Stimulated activated CD4-positive, alpha-beta T cell treated with anti-CD3 and anti-CD28 coated beads, TNF-alpha, amount 100 ng/mL, for 24 hours (primary cell): ENCODE results near the gene XAF1.
A peak's percentile ranks its signal among the peaks of the same experiment; 100 is the strongest.
"Not testable (repeated sequence)": the region's sequence is repeated elsewhere in the genome, so short reads cannot be mapped to it uniquely, and the experiment has no call there.

Experiments
- DNase-seq, 3 experiments: peaks; one replicate each; pipeline ENCODE4 v3.0.0-alpha.2; 2020; ENCODE audit warnings: low read depth in 3 of 3

Gene XAF1, protein sequence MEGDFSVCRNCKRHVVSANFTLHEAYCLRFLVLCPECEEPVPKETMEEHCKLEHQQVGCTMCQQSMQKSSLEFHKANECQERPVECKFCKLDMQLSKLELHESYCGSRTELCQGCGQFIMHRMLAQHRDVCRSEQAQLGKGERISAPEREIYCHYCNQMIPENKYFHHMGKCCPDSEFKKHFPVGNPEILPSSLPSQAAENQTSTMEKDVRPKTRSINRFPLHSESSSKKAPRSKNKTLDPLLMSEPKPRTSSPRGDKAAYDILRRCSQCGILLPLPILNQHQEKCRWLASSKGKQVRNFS

DNA sequence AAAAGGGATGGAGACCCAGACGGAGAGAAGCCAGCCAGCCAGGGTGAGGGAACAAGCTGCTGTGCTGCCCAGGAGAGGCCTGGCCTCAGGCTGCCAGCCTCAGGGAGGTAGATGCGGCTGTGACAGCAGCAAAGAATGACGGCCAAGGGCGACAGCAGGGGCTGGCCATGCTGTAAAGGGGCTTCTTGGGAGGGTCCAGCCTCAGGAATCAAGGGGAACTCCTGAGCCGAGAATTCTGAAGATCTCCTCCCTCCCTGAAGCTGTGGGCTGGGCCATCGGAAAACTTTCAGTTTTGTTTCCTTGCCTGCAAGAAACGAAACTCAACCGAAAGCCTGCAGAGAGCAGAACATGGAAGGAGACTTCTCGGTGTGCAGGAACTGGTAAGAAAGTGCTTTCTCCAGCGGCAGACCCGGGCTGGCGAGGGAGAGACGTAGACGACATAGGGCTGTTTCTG is at the start of gene XAF1:
TSS of gene XAF1 (plus strand) at position 316 of the 454 bp plus-strand sequence. CDS start at position 349, 33 bp downstream.
- DNase-seq, result peak in 1 of 3 experiments; percentile 25

GRCh38 chr17:6706499-6706898 is 49.3 kb upstream of the XAF1 start:
- no peak for DNase-seq

GRCh38 chr17:6706996-6707395 is 48.9 kb upstream of the XAF1 start:
- DNase-seq, result no peak

DNA sequence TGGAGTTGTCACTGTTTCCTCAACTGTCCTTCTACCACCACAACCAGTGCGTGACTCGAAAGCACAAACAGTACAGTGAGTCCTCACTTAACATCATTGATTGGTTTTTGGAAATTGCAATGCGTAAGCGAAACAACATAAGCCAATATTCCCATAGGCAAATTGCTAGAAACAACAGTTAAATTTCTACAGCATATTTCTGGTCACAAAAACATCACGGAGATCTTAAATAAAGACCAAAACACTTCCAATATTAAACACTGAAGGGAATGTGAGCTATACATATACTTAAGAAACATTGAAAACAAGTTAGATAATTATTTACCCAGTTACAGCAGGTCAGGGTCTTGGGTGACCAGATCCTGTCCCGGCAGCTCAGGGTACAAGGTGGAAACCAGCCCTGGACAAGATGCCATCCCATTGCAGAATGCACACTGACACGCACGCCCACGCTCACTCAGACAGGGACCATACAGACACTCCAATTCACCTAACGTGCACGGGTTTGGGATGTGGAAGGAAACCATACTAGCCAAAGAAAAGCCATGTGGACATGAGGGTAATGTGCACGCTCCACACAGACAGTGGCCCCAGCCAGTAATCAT is 47.4 kb upstream of the XAF1 start:
- no peak for DNase-seq

GRCh38 chr17:6710317-6710716 is 45.5 kb upstream of the XAF1 start:
- DNase-seq, result no peak

- no peak for DNase-seq
These were observed 44.7 kb upstream of the XAF1 start for GRCh38 chr17:6711081-6711674.

DNA sequence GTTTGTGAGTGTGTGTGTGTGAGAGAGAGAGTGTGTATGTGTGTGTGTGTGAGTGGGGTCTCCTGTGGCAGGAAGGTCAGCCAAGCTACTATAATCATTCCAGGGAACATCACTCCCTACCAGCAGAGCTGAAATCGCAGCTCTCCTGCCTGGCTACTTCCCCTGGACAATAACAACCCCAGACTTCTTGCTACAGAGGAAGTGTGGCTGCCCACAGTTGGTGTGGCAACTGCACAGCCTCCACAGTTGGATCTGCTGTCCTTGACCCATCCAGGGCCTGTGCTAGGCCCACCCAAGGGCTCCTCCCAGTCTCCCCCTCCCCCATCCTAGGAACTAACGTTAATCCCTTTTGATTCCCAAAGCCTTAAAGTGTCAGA is 44.2 kb upstream of the XAF1 start:
- DNase-seq, result no peak

- DNase-seq, result no peak
These were observed 43.6 kb upstream of the XAF1 start for GRCh38 chr17:6712058-6712853.

- no peak for DNase-seq
These were observed 43.1 kb upstream of the XAF1 start for GRCh38 chr17:6712854-6713129.

- peak in 1 of 3 experiments; percentile 22 for DNase-seq
These were observed 42.5 kb upstream of the XAF1 start, which contains the start of gene SLC13A5 for GRCh38 chr17:6713130-6713917. SLC13A5 (minus strand) TSS chr17:6713369; CDS start chr17:6713333, 36 bp downstream.

DNA sequence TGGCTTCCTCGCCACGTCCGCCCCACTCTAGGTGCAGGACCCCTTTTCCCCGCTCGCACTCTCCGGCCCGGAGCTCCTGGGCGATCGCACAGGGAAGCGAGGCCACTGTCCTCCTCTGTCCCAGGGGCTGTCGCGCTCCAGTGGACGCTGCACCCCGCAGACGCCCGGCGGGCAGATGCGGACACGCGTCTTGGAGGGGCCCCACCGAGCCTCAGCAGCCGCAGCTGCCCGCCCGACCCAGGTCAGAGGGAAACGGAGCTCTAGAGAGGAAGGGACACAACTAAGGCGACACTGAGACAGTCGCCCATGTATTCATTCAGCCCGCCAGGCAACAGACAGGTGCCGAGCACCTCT is 42.0 kb upstream of the XAF1 start:
- no peak for DNase-seq

DNA sequence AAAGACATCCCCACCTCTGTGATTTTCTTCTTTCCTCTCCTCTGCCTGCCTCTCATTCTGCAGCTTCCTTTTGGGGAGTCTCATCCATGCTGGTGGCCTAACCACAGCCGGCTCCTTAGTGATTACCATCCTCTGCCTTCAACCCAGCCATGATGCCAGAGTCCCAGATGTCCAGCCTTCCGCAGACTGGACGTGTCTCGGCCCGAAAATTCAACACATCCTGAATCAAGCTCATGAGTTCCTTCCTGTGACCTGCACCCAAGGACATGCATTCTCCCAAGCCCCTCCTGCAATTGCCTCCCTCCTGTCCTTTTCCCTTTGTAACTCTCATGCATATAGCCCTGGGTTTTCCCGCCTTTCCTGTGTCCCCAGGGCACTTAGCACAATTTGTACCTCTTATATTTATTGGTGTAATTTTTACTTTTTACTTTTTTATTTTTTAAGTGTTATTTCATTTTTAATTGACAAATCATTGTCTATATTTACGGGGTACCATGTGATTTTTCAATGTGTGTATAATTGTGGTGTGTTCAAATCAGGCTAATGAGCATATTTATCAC is 41.5 kb upstream of the XAF1 start:
- no peak for DNase-seq

DNA sequence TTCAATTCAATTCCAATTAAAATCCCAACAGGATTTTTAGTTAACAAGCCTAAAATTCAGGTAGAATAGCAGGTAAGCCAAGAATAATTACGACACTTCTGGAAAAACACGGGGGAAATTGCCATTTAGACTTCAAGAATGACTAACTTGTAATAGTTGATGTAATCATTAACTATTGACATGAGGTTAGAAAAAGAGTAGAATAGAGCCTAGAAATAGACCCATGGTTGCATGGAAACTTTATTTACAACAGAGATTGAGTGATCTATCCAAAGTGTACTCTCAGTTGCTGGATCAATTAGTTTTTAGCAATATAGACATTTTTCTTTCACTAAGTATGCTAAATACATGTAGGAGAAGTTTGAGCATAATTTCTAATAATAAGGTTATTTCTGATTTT is 39.1 kb upstream of the XAF1 start:
- no peak for DNase-seq

GRCh38 chr17:6721744-6722143 is 34.1 kb upstream of the XAF1 start:
- no peak for DNase-seq

- DNase-seq, result no peak
These were observed 31.8 kb upstream of the XAF1 start for GRCh38 chr17:6724009-6724408.

DNA sequence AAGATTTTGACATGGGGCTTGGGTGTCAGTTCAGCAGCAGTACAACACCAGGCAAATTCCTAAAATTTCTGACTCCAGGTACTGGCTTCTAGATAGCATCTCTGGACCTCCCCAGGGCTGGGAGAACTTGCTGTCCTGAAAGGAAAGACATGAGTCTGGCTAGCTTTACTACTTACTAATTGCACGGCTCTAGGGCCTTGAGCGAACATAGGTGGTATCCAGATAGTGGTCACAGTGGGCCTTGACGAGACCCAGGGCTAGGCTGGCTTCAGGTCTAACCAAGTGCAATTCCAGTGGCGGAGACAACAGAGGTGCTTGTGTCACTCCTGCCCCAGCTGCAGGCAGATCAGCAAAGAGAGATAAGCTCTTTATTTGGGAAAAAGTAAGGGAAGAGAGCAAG is 26.3 kb upstream of the XAF1 start:
- no peak for DNase-seq

- not testable (repeated sequence) for DNase-seq
These were observed 9.2 kb upstream of the XAF1 start for GRCh38 chr17:6746665-6747064.

- no peak for DNase-seq
These were observed 7.2 kb upstream of the XAF1 start for GRCh38 chr17:6748617-6749016.

DNA sequence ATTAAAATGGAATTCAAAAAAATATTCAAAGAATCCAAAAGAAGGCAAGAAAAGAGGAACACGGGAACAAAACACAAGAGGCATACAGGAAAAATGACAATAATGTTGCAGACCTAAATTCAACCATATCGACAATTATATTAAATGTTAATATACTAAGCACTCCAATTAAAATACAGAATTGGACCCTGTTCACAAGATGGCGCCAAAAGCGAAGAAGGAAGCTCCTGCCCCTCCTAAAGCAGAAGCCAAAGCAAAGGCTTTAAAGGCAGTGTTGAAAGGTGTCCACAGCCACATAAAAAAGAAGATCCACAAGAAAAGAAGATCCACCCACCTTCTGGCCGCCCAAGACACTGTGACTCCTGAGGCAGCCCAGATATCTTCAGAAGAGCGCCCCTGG is 6.3 kb upstream of the XAF1 start:
- DNase-seq, result no peak

GRCh38 chr17:6752068-6752909 is 3.6 kb upstream of the XAF1 start:
- DNase-seq, result no peak
